Measurements from ENCODE around the gene NDUFS3.

- TF ChIP-seq, protein P1, sequence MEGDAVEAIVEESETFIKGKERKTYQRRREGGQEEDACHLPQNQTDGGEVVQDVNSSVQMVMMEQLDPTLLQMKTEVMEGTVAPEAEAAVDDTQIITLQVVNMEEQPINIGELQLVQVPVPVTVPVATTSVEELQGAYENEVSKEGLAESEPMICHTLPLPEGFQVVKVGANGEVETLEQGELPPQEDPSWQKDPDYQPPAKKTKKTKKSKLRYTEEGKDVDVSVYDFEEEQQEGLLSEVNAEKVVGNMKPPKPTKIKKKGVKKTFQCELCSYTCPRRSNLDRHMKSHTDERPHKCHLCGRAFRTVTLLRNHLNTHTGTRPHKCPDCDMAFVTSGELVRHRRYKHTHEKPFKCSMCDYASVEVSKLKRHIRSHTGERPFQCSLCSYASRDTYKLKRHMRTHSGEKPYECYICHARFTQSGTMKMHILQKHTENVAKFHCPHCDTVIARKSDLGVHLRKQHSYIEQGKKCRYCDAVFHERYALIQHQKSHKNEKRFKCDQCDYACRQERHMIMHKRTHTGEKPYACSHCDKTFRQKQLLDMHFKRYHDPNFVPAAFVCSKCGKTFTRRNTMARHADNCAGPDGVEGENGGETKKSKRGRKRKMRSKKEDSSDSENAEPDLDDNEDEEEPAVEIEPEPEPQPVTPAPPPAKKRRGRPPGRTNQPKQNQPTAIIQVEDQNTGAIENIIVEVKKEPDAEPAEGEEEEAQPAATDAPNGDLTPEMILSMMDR (IDR thresholded peaks at IDR 0.05): no peak
- no peak for TF ChIP-seq POLR2A (IDR thresholded peaks at IDR 0.05)
- TF ChIP-seq EP300 (IDR thresholded peaks at IDR 0.05): no peak
- TF ChIP-seq POLR2AphosphoS5 (IDR thresholded peaks at IDR 0.05): no peak
These were observed 20.2 kb upstream of the NDUFS3 start for GRCh38 chr11:47558695-47559094.
